Endometrial microvascular endothelial cells (primary cell): ENCODE data around the gene PACS2. TPM values are rescaled to one million over a fixed set of nuclear protein-coding genes. Genes with fewer than 3 reads are reported as not detected.

Experiments
- in situ Hi-C: cut with HindIII; loops from 2 replicates; pipeline ENCODE4 v1.10.0; 2017; ENCODE audit warnings: low sequenced_read_pairs, low pct_unique_long_range_greater_than_20kb; ENCODE audit errors: inconsistent ontology term
- total RNA-seq: library from RNA; depleted of rRNA; stranded (reverse); fragments of >200 nt; gene quantifications from one replicate; pipeline ENCODE4 v1.2.3, GENCODE V29; 2015; ENCODE audit errors: inconsistent ontology term

Gene PACS2
- total RNA-seq, 1 donor from 2014 or later, result 52.4 TPM

GRCh38 chr14:105411017-105411941 lies 96.7 kb downstream of the PACS2 start:
- in situ Hi-C loops, result no loop called here

- in situ Hi-C loops, result no loop called here
Observed at GRCh38 chr14:105411985-105412770, 97.6 kb downstream of the PACS2 start.

GRCh38 chr14:105412771-105413543 lies 98.4 kb downstream of the PACS2 start:
- in situ Hi-C loops, result no loop called here

- in situ Hi-C loops, result no loop called here
Observed at GRCh38 chr14:105413544-105413886, 99.0 kb downstream of the PACS2 start.

DNA sequence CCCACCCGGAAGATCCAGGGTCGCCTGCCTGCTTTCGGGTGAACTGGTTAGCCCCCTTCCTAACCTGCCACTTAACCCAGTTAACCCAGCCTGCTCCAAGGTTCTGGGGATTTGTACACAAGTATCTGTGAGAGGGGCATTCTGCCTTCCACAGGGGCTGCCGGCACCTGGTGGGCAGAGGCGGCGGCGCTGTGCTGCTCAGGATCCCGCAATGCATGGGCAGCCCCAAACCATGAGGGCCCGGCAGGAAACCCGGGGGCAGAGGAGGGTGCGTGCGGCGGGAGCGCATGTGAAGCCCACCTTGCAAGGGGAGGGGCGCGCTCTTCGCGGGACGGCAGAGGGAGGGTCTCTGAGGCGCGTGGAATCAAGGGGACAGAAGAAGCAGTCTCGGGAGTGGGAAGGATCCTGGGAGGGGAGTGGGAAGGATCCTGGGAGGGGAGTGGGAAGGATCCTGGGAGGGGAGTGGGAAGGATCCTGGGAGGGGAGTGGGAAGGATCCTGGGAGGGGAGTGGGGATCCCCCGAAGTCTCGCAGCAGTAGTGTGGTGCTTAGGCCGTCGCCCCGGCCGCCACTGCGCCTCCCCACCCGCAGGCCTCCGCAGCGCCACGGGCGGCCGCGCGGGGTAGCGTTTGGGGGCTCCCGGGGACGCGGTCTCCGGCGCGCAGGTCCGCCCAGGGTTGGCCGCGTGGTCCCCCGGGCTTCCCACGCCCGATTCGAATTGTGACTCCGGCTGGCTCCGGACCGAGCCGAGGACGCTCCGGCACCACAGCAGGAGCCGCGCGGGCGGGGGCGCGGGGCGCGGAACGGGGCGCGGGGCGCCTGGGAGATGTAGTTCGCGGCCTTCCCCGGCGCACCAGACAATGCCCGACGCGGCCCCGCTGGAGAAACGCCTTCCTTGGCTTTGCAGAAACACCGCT lies 100.2 kb downstream of the PACS2 start:
- in situ Hi-C loops, result no loop called here

GRCh38 chr14:105415481-105416428 lies 101.2 kb downstream of the PACS2 start:
- in situ Hi-C loops, result no loop called here

DNA sequence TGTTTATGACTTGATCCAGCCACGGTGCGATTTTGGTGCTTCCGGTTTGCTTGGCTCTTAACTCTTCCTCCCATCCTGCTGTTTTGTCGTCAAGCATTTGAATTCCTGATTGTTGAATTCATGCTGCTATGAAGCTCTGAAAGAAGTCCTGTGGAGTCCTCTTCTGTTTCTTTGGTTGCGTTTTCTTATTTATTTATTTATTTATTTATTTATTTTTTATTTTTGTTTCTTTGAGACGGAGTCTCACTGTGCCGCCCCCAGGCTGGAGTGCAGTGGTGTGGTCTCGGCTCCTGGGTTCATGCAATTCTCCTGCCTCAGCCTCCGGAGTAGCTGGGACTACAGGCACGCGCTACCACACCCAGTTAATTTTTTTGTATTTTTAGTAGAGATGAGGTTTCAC lies 102.1 kb downstream of the PACS2 start:
- in situ Hi-C loops, result no loop called here

DNA sequence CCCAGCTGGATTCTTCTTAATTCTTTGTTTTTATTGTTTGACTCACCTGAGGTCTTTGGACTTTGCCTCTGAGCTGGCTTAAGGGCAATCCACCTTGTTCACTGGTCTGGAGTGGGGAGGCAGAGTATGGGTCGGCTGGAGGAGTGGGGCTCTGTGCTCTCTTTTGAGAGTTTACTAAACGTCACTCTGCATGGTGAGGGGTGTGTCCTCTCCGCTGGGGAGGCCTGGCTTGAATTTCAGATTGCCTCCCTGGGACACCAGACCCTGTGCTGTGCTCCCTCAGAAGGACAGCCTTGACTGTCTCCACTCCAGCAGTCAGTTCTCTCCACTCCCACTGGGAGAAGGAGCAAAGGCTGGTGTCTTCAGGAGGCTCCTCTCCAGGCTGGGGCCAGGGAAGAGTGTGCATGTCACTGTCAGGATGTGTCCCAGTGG lies 103.2 kb downstream of the PACS2 start:
- in situ Hi-C loops, result no loop called here

DNA sequence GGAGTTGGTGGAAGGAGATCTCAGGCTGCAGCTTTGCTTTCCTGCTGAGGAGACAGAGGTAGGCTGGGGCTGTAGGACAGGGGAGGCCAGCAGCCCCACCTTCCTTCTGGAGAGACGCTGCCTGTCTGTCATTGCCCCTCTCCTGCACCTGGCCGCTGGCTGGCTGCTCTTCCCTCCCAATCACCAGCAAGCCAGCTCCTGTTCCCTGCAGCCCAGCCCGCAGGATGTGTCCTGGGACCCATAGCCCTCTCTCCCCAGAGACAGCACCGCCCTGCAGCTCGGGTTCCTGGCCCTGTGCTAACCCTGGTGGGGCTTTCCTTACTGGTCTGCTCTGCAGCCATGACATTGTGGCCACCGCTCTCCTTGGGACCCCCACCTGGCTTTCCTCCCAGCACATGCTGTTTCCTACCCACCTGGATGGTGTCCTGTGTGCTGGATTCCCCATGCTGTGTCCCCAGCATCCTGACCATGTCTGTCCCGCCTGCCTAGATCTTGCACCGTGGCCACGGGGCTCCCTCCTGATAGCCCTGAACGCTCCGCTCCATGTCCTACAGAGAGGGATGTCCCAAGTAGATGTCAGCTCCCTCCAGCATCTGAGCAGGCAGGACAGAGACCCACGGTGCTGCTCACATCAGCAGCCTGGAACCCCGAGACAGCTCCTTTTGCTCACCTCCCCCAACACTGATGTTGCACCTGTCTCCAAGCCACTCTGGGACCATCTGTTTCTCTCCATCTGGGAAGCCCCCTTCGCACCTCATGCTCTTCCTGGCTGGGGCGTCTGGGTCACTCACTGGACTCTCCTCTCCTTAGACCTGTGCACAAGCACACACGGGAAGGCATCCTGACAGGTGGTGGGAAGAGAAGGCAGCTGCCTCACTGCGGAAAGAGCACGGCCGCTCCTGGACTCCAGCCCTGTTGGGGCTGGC lies 104.0 kb downstream of the PACS2 start:
- in situ Hi-C loops, result no loop called here

GRCh38 chr14:105419195-105420091 lies 104.9 kb downstream of the PACS2 start, which contains the start of gene MTA1:
Gene MTA1, plus strand, starts transcription at chr14:105419827. Its CDS starts 209 bp downstream, at chr14:105420036.
- in situ Hi-C loops, result no loop called here

DNA sequence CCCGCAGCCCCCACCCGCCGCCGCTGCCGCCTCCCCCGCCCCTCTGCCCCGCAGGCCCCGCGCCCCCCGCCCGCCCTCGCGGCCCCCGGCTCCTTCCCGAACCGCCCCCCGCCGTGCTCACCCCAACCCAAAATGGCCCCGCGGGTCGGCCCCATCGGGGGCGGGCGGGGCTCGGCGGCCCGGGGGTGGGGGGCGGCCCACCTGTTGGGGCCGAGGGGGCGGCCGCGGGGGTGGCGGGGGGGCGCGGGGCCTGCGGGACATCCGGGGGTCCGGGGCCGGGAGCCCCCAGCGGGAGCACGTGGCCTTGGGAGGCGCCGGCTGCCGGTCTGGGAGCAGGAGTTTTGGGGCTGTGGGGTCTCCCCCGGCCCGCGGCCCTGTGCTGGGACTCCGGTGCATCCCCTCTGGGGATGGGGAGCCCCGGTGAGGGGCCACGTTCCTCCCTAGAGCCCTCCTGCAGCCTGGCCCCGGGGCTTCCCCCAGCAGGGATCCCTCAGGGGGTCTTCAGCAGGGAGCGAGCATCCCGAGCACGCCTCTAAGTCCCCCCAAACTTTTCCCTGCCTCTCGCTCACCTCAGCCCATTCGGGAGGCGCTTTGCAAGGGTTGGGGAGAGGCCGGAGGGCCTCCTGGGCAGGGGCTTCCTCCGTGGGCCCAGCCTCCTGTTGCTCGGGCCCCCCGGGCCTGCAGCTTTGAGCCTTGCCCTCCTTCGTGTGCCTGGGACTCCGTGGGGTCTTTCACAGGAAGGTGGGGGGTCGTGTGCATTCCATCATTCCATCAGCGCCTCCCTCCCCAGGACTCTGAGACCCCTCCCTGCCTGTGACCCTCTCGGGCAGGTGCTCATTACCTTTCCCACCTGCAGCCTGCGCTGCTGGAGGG lies 105.8 kb downstream of the PACS2 start:
- in situ Hi-C loops, result no loop called here

- in situ Hi-C loops, result no loop called here
Observed at GRCh38 chr14:105420974-105421674, 106.6 kb downstream of the PACS2 start.

GRCh38 chr14:105421723-105422615 lies 107.4 kb downstream of the PACS2 start:
- in situ Hi-C loops, result no loop called here
